GM19463 (cell line): Measurements from ENCODE around the gene CSNK2B.

Source experiments
- ATAC-seq: cut with Tn5 transposase; IDR thresholded peaks from one replicate; pipeline ENCODE4 v1.9.1; 2021; ENCODE audit warnings: mild to moderate bottlenecking, moderate library complexity; ENCODE audit not compliant: unreplicated experiment

Gene CSNK2B

DNA sequence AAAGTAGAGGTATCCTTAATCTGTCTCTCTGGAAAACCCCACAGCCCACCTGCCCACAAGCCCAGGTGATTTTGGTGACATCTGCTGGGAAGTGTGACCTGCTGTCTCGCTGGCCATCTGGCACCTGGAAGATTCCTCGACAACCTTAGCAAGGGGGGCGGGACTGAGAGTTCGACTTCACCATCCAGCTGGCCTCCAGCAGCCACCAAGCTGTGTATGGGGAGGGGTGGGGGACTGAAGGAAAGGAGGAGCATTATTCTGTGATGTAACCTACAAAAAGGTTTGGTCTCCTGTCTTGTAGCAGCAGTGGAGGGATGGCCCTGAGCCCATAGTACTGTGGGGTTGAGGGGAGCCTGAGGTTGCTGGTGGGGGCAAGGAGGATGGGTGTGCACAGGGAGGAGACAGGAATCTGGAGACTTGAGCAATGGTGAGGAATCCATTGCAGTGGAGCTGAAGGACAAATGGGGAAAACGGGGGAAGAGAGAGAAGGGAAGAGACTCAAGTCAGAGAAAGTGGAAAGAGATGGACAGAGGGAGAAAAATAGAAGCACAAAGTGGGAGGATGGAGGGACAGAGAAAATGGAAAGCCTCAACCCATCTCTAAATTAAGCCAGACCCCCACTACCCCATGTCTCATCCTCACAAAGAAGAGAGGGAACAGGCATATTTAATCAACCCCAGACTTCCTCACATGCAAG lies 44.8 kb downstream of the CSNK2B start:
- no peak for ATAC-seq

DNA sequence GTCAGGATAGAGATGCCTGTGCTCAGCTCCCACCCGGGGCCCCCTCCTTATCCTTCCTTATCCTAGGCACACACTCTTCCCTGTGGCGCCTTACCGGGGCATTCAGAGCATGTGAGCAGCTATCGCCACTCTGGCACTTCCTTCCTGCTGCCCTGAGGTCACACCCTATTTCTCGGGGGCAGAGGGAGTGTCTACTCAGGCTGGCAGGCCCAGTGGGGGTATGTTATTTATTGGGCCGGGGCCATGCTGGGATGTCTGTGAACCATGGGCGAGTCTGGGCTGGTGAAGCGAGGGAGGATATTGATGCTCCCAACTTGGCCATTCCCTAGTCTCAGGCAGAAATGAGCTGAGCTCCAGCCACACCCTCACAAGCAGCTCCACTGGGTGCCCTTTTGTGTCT lies 45.4 kb downstream of the CSNK2B start:
- ATAC-seq: no peak

- ATAC-seq: no peak
Measured at GRCh38 chr6:31712296-31712695, 46.4 kb downstream of the CSNK2B start.

- no peak for ATAC-seq
Measured at GRCh38 chr6:31713465-31713864, 47.6 kb downstream of the CSNK2B start.

DNA sequence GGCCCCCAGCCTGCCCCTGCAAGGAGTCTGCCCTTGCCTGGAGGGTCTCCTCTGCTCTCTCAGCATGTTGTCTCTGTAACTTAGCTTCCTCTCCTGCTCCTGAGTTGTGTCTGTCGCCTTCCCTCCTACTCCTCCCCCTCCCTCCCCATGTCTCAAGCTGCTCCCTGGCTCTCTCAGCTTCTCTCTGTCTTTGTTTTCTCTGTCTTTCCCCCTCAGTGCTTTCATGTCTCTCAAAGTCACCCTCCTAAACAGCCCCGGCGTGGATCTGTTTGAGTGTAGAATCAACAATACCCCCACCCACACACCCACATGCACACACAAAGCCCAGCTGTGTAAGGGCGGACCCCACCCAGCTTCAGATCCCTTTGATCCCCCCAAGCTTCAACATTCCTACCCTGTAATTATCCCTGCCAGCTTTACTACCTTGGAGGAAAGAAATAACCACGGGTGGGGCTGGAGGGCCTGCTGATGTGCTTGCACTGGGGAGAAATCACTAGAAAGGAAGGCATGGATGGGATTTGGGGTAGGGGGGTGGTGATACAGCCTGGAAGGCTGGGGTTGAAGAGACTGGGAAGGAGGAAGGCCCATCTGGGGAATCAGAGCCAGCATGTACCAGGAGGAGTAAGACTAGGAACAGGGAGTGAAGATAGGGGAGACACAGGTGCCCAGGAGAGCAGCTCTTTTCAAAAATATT lies 48.3 kb downstream of the CSNK2B start:
- ATAC-seq: no peak

DNA sequence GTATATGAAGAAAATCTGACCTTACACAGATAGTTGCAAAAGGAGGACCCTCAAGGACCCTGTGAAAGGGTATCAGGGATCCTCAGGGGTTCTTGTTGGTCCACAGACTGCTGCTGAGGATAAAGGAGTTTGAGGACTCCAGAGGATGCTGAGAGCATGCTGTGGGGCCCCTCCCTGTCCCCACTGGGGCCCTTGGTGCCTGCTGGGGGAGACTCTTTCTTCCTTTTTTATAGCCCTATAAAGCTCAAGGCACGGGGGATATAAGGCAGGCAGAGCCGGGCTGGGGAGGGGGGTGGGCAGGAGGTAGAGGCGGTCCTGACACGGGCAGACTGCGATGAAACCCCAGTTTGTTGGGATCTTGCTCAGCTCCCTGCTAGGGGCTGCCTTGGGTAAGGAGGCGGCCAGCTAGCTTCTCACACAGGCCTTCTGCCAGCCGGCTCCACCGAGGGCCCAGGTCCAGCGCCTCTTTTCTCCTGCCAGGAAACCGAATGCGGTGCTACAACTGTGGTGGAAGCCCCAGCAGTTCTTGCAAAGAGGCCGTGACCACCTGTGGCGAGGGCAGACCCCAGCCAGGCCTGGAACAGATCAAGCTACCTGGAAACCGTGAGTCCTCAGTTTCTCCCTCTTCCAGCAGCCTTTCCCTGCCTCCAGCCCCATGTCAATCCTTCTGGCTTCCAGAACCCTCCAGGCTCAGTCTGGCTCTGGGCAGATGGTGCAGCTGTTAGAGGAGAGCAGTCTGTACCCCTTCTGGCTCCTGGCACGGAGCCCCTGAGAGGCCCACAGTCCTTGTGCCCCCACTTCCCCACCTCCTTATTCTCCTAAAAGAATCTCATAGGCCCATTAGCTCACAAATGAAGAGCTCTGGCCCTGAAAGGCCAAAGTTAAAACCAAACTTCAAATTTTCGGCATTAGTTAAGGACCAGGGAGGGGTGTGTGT lies 49.4 kb downstream of the CSNK2B start, which contains the start of gene LY6G6D:
LY6G6D (plus strand) TSS at position 327 of the 937 bp plus-strand sequence; CDS start at position 335, 8 bp downstream.
- ATAC-seq: no peak

DNA sequence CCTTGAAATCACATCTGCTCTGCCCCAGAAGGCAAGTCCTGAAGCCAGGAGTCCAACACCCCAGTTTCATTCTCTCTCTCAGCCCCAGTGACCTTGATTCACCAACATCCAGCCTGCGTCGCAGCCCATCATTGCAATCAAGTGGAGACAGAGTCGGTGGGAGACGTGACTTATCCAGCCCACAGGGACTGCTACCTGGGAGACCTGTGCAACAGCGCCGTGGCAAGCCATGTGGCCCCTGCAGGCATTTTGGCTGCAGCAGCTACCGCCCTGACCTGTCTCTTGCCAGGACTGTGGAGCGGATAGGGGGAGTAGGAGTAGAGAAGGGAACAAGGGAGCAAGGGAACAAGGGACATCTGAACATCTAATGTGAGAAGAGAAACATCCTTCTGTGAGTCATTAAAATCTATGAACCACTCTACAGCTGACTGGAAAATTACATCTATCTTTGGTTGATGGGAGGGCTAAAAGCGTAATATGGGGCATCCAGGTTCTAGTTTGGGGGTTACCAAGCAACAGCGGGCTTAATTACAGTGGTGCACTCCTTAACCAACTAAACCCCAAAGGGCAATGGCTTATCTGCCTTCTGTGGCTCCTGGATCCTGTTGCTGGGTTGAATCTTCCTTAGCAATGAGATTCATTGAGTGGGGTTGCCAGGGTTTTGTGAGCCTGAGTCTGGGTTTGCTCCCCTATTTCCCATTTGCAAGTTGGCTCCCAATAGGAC lies 51.8 kb downstream of the CSNK2B start:
- no peak for ATAC-seq

DNA sequence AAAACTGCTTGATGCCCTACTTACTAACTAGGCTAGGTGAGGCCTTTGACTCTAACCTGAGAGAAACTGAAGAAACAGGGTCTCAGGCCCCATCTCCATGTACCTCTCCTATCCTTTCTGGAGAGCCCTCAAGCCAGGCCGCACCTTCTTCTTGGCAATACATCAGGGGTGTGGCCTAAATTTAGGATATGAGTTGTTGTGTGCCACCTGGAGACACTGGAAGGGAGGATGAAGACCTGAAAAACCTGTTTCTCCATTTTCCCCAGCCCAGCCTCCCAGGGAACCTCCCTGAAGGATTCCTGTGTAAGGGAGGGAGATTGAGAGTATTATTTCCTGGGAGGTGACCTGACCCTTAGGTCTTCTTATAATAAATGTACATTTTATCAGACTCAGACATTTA lies 52.4 kb downstream of the CSNK2B start:
- no peak for ATAC-seq

DNA sequence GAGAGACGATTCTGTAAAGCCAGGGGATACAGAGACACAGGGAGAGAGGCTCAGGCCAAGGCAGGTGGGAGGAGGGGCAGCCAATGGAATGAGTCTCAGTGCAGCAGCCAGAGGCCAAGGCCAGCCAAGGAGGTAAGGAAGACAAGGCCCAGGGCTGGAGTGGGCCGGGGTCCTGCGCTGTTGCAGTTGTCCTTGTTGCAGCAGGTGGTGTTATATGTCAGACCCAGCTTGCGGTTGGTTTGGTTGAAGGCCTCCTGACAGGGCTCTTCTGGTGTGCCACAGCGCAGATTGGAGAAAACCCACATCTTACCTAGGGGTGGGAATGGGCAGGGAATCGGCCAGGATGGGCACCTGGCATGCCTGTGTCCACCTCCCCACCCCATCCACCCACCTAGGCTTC lies 53.1 kb downstream of the CSNK2B start:
- ATAC-seq: no peak
